Endothelial cell of hepatic sinusoid (primary cell): ENCODE data around the gene TSC22D2.
"Not testable (repeated sequence)": the region's sequence is repeated elsewhere in the genome, so short reads cannot be mapped to it uniquely, and the experiment has no call there.

ENCODE experiments used
- in situ Hi-C: cut with HindIII; loops from 2 replicates; pipeline ENCODE4 v1.10.0; 2017; ENCODE audit warnings: low sequenced_read_pairs

Gene TSC22D2

DNA sequence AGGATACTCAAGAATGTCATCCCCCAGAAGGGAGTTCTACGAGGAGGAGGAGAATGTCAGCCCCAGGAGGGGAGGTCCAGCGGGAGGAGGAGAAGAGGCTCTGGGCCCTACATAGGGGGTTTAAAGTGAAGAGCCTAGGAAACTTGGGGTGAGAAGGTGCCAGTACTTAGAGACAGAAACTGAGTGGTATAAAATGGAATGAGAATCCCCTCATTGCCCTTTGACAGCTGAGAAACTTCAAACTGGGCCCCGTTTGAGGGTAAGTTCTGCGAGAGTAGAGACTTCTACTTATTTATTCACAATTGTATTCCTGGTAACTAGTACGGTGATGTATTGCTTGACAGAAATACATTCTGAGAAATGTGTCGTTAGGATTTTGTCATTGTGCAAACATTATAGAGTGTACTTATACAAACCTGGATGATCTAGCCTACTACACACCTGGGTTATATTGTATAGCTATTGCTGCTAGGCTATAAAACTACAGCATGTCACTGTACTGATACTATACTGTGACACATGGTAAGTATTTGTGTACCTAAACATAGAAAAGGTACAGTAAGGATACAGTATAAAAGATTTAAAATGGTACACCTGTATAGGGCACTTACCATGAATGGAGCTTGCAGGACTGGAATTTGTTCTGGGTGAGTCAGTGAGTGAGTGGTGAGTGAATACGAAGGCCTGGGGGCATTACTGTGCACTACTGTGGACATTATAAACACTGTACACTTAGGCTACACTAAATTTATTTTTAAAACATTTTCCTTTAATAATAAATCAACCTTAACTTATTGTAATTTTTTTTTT is 62.0 kb downstream of the TSC22D2 start:
- in situ Hi-C loops = no loop called here

DNA sequence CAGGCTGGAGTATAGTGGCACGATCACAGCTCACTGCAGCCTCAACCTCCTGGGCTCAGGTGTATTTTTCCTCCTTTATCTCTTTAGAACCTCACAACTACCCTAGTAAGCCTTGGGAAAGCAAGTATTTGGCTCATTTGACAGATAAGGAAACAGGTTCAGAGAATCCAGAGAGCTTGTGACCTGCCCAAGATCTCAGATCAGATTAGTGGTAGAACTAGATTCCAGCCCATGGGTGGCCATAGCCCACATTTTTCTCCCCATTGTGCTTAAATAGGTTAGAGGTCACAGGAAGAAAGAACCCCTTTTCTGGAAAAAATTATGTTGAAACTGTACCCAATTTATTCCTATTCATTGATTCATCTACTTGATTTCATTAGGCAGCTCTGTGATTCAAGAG is 64.3 kb downstream of the TSC22D2 start:
- in situ Hi-C loops = no loop called here

DNA sequence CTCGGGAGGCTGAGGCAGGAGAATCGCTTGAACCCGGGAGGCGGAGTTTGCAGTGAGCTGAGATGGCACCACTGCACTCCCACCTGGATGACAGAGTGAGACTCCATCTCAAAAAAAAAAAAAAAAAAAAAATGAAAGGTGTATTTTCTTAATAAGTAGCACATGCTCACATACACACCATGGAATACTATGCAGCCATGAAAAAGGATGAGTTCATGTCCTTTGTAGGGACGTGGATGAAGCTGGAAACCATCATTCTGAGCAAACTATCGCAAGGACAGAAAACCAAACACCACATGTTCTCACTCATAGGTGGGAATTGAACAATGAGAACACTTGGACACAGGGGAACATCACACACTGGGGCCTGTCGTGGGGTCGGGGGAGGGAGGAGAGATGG is 65.1 kb downstream of the TSC22D2 start:
- in situ Hi-C loops = not testable (repeated sequence)

DNA sequence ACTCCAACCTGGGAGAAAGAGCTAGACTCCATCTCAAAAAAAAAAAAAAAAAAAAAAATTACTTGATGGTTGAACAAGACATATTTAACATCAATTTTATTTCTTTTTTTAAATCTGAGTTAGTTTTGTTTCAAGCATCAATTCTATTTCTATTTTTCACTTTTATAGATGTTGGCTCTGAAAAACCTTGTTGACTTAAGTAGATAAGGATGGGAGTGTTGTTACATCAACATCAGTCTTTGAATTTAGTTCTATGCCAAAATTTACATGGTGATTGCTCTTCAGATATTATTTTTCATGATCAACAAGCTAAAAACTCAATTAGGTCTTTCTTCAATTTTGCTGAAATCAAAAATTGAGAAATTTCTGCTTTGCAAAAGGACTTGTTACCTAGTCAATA is 71.3 kb downstream of the TSC22D2 start:
- in situ Hi-C loops = no loop called here

DNA sequence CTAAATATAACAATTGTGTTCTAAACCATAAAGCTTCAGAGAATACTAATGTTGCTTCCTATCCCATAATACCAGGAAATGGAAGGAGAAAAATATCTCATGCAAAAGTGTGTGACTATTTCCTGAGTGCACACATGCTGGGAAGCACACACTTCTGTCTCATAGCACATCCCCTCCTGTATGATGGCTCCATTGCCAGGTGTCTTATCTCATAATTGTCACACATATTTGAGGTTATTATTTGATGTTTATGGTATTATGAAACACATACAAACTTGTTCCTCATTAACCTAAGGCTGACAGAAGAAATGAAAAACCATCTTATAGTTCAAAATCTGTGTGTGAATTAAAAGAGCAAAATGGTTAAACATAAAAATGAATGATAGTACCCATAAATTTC is 72.8 kb downstream of the TSC22D2 start:
- in situ Hi-C loops = no loop called here

DNA sequence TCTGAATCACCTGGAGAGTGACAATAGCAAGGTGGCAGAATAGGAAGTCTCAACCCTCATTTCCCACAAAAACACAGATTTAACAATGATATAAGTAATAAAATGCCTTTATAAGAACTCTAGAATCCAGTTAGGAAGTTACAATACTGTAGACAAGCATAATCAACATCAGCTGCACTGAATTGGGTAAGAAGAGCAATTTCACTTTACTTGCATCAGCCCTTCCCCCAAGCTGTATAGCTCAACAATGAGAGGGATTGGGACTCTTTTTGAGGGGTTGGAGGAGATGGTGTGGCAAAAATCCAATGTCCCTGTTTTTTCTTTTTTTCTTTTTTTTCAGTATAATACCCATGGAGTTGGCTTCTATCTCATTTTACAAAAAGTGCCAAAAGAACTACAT is 75.1 kb downstream of the TSC22D2 start:
- in situ Hi-C loops = no loop called here

DNA sequence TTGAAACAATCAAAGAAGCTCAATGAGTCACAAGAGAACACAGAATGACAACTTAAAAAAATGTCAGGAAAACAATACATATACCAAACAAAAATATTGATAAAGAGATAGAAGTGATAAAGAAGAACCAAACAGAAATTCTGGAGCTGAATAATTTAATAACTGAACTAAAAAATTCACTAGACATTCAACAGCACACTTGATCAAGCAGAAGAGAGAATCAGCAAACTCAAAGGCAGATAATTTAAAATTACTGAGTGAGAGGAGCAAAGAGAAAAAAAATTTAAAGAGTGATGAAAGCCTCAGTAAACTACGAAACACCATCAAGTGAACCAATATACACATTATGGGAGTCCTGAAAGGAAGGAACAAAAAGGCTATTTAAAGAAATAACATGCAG is 76.3 kb downstream of the TSC22D2 start:
- in situ Hi-C loops = no loop called here

DNA sequence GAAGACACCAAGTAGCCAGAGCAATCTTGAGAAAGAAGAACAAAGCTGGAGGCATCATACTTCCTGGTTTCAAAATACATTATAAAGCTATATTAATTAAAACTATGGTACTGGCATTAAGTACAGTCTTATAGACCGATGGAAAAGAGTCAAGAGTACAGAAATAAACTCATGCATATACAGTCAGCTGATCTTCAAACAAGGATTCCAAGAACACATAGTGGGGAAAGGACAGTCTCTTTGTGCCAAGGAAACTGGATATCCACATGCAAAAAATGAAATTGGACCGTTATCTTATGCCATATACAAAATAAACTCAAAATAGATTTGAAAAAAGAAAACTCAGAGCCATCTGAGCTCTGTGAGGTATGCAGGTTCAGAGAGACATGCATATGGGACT is 80.8 kb downstream of the TSC22D2 start:
- in situ Hi-C loops = no loop called here

DNA sequence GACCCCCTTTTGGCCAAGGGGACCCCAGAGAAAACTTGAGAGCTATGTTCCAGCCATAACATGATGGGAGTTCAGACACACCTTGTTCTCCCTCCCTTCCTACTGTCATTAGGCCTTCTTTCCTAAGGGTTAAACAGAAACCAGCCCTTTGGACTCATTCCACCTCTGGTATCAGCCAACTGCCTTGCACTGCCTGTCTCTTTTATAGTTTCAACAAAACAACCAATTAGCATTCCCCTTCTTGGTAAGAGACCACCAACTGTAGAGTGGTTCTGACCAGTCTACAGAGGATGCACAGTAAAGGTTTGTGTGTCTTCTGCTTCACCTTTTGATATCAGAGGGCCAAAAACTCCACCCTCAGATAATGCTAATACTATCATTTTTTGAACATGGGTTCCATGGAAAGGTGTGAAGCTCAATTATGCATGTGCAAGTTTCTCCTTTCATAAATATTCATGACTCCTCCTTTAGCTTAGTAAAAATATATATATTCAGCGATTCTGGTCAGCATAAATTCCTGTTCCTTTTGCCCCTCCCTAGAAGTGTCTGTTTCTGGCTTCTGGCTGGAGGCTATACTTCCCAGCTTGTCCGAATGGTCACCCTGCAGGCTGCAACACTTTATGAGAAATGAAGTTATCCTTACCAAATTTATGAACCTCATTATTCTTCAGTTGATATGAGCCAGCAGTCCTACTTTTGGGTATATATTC is 82.3 kb downstream of the TSC22D2 start:
- in situ Hi-C loops = no loop called here

DNA sequence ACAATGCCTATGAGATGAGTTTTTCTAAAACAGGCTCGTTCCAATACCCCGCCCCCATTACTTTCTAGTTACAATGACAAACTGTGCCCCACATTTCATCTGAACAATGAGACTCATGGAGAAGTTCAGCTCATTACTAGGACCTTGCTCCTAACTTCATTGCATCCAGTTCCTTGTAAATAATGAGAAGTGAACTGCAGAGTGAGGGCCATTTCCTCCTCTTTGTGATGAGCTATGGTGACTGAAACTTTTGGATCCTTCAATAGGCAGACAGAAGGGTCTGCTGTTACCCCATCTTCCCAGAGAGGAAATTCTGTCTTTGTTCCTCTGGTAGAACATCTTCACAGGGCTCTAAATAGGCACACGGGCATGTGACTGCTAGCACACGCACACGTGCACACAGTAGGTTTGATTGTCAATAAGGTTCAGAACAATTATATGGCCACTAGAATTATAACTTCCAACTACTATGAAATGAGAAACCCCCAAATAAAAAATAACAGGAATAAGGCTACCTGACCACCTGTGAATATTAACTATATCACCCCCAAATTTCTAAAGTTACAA is 86.4 kb downstream of the TSC22D2 start:
- in situ Hi-C loops = no loop called here

DNA sequence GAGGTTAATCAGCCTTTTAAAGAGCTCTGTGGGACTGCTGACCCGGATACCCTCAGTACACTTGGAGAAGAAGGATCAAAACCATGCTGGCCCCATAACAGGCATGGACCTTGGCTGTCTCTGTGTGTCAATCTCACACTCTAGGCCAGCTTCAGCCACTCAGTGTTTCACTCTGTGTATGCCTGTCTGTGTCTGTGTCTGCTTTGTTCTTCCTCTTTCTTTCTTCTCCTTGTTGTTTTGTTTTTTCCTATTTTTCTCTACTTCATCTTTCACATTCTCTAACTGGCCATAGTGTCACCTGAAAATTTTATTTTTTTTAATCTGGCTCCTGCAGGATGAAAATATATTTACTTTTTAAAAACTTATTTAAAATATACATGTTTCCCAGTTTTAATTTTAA is 87.1 kb downstream of the TSC22D2 start:
- in situ Hi-C loops = loop anchor here (5.0 kb wide), 1 partner anchor 243 kb away; no protein-coding TSS in a partner anchor

DNA sequence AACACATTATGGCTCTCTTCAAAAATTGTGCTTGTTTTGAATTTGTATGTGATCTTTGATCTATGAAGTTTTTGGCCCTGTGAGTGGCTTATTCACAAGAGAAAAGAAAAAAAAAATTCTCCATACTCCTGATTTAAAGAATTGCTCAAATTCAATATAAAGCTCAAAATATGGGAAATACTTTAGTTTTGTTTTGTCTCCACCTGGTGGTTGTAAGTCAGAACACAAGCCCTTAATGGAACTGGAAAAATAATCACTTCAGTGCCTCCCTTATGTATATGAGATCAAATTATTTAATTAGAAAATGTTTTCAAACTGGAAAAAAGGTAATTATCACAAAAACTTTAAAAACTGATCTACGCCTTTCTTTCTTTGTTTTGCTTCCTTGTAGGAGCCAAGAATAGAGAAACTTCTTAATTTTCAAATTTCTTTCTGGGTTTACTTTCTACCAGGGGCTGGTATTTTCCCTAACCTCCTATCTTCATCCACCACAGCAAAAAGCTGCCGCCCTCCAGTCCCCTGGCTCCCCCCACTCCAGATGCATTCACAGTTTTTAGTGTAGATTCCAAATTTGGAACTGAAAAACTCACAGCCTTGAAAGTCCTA is 87.6 kb downstream of the TSC22D2 start:
- in situ Hi-C loops = loop anchor here (5.0 kb wide), 1 partner anchor 243 kb away; no protein-coding TSS in a partner anchor

DNA sequence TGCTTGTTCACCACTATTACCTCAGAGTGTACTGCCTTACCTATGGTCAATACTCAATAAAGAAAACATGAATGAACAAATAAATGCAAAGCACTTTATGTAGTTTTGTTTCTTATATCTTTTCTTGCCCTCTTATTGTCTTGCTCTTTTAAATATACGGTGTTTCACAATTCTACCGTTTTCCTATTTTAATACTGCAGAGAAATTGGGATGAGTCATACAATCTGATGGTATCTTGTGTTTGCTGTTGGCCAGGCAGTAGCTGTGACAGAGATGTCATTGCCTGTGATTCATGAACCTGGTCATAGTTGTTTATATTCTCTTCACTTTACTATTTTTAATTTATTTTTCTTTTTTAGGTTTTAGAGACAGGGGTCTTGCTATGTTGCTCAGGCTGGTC is 89.9 kb downstream of the TSC22D2 start:
- in situ Hi-C loops = loop anchor here (5.0 kb wide), 1 partner anchor 246 kb away; no protein-coding TSS in a partner anchor

DNA sequence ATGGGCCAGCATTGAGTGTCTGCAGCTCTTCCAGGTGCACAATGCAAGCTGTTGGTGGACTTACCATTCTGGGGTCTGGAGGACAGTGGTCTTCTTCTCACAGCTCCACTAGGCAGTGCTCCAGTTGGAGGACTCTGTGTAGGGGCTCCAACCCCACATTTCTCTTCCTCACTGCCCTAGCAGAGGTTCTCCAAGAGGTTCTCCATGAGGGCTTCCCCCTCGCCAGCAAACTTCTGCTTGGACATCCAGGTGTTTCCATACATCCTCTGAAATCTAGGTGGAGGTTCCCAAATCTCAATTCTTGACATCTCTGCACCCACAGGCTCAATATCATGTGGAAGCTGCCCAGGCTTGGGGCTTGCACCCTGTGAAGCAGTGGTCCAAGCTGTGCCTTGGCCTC is 92.9 kb downstream of the TSC22D2 start:
- in situ Hi-C loops = not testable (repeated sequence)

DNA sequence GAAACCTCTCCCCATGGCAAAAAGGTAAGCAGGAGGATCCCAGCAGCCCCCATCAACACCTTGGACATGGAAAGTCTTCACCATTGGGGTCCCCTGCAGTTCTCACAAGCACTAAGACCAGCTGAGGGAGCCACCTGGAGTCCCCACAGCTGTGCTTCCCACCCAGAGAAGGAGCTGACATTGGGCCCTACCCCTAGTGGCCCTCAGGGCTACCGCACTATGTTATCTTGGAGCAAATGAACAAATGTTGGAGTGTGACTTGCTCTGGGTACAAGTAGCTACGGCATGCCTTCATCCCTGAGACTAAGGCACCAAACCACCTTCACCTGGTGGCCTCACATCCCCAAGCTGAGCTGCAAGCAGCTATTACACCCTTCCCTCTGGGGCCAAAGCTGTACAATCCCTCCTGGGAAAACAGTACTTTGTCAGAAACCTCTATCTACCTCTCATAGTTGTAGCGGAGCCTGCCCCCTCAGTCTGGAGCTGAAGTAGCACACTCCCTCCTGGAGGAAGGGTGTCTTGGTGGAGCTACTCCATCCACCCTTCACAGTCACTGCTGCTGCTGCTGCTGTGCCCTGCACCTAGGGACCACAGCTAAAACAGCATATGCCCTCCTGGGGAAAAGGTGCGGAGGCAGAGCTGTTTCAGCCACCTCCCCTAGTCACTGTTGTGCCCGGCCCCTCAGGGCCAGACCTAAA is 95.5 kb downstream of the TSC22D2 start:
- in situ Hi-C loops = no loop called here

DNA sequence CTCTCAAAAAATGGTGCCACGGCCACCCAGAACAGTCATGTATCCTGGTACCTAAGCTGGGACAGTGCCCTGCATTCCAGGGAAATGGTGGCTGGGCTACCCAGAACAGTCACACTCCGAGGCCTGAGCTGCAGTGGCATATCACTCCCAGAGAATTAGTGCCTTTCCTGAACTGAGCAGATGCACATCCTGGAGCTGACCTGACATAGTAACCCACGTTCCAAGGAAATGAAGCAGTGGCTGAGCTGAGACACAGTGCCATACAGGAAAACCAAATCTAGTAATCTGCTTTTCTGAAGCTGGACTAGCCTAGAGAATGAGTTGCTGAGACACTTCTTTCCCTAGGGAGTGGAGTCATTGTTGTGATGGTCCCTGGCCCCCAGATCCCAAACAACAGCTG is 96.4 kb downstream of the TSC22D2 start:
- in situ Hi-C loops = no loop called here

DNA sequence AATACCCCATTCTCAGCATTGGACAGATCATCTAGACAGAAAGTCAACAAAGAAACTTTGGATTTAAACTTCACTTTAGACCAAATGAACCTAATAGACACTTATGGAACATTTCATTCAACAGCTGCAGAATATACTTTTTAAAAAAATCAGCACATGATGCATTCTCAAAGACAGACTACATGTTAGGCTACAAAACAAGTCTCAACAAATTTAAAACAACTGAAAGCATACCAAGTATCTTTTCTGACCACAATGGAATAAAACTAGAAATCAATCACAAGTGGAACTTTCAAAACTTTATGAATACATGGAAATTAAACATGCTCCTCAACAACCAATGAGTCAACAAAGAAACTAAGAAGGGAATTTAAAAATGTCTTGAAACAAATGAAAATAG is 100.3 kb downstream of the TSC22D2 start:
- in situ Hi-C loops = no loop called here

DNA sequence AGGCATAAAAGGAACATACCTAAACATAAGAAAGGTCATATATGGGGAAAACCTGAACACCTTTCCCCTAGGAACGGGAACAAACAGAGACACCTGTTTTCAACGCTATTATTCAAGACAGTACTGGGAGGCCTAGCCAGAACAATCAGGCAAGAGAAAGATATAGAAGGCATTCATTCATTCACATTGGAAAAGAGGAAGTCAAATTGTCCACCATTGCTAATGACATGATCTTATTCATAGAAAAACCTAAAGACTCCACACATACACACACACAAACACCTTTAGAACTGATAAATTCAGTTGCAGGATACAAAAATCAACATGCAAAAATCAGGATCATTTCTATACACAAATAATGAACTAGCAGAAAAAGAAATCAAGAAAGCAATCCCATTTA is 101.7 kb downstream of the TSC22D2 start:
- in situ Hi-C loops = no loop called here

DNA sequence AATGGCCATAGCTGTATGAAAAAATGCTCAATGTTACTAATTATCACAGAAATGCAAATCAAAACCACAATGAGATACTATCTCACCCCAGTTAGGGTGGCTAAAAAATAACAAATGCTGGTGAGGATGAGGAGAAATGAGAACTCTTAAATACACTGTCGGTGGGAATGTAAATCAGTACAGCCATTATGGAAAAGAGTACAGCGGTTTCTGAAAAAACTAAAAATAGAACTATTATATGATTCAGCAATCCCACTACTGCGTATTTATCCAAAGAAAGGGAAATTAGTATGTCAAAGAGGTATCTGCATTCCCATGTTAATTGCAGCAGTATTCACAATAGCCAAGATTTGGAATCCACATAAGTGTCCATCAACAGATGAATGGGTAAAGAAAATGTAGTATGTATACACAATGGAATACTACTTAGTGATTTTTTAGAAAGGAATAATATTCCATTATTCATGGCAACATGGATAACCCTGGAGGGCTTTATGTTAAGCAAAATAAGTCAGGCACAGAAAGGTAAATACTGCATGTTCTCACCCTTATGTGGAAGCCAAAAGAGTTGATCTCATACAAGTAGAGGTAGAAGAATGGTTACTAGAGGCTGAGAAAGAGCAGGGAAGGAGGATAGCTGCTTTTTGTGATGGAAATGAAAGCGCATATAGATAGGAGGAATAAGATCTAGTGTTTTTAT is 103.2 kb downstream of the TSC22D2 start:
- in situ Hi-C loops = no loop called here

DNA sequence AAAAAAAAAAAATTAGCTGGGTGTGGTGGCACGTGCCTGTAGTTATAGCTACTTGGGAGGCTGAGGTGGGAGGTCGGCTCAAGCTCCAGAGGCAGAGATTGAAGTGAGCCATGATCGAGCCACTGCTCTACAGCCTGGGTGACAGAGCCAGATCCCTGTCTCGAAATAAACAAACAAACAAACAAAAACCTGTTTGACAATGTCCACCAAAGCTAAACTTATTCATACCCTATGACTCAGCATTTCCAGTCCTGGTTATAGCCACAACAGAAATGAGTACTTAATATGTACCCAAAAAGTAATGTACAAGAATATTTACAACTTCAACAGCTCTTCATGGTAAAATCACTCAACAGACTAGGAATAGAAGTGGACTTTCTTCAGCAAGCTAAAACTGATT is 107.1 kb downstream of the TSC22D2 start:
- in situ Hi-C loops = no loop called here
